ENCODE data around the gene HDAC9.
"Not testable (repeated sequence)": the region's sequence is repeated elsewhere in the genome, so short reads cannot be mapped to it uniquely, and the experiment has no call there.

The HDAC9 gene

GRCh38 chr7:18900236-18900635 lies 404.7 kb downstream of the HDAC9 start:
- DNase-seq (ENCODE audit: low read depth) = no peak

- no peak for DNase-seq (ENCODE audit: low read depth)
These were observed 405.3 kb downstream of the HDAC9 start for GRCh38 chr7:18900803-18901202.

- no peak for DNase-seq (ENCODE audit: low read depth)
These were observed 405.8 kb downstream of the HDAC9 start for GRCh38 chr7:18901351-18901750.

GRCh38 chr7:18901982-18902421 lies 406.5 kb downstream of the HDAC9 start:
- no peak for DNase-seq (ENCODE audit: low read depth)

- DNase-seq (ENCODE audit: low read depth) = no peak
These were observed 407.3 kb downstream of the HDAC9 start for GRCh38 chr7:18902892-18903291.

- DNase-seq (ENCODE audit: low read depth) = no peak
These were observed 408.1 kb downstream of the HDAC9 start for GRCh38 chr7:18903695-18904094.

GRCh38 chr7:18905316-18905943 lies 409.9 kb downstream of the HDAC9 start:
- DNase-seq (ENCODE audit: low read depth) = no peak

GRCh38 chr7:18906901-18907300 lies 411.4 kb downstream of the HDAC9 start:
- no peak for DNase-seq (ENCODE audit: low read depth)

GRCh38 chr7:18913106-18913505 lies 417.6 kb downstream of the HDAC9 start:
- no peak for DNase-seq (ENCODE audit: low read depth)

- no peak for DNase-seq (ENCODE audit: low read depth)
These were observed 421.3 kb downstream of the HDAC9 start for GRCh38 chr7:18916826-18917225.

- DNase-seq (ENCODE audit: low read depth) = no peak
These were observed 431.6 kb downstream of the HDAC9 start for GRCh38 chr7:18927134-18927533.

- DNase-seq (ENCODE audit: low read depth) = no peak
These were observed 440.7 kb downstream of the HDAC9 start for GRCh38 chr7:18936265-18936664.

GRCh38 chr7:18939771-18940592 lies 444.4 kb downstream of the HDAC9 start:
- no peak for DNase-seq (ENCODE audit: low read depth)

- DNase-seq (ENCODE audit: low read depth) = no peak
These were observed 445.1 kb downstream of the HDAC9 start for GRCh38 chr7:18940593-18941134.

GRCh38 chr7:18941207-18941606 lies 445.7 kb downstream of the HDAC9 start:
- DNase-seq (ENCODE audit: low read depth) = no peak

GRCh38 chr7:18948521-18948920 lies 453.0 kb downstream of the HDAC9 start:
- DNase-seq (ENCODE audit: low read depth) = no peak

- no peak for DNase-seq (ENCODE audit: low read depth)
These were observed 457.3 kb downstream of the HDAC9 start for GRCh38 chr7:18952846-18953245.

- no peak for DNase-seq (ENCODE audit: low read depth)
These were observed 463.1 kb downstream of the HDAC9 start for GRCh38 chr7:18958627-18959026.

- no peak for DNase-seq (ENCODE audit: low read depth)
These were observed 465.2 kb downstream of the HDAC9 start for GRCh38 chr7:18960725-18961124.

GRCh38 chr7:18962031-18962430 lies 466.5 kb downstream of the HDAC9 start:
- no peak for DNase-seq (ENCODE audit: low read depth)

- DNase-seq (ENCODE audit: low read depth) = no peak
These were observed 470.1 kb downstream of the HDAC9 start for GRCh38 chr7:18965657-18966056.

- not testable (repeated sequence) for DNase-seq (ENCODE audit: low read depth)
These were observed 472.2 kb downstream of the HDAC9 start for GRCh38 chr7:18967755-18968154.

GRCh38 chr7:18971839-18972238 lies 476.3 kb downstream of the HDAC9 start:
- no peak for DNase-seq (ENCODE audit: low read depth)
